HG03175 (cell line): ENCODE data around the gene CDH23.

Source experiments
- ATAC-seq: cut with Tn5 transposase; IDR thresholded peaks from one replicate; pipeline ENCODE4 v1.9.1; 2021; ENCODE audit warnings: mild to moderate bottlenecking, moderate library complexity; ENCODE audit not compliant: unreplicated experiment

CDH23 gene

GRCh38 chr10:71801361-71801760, 404.6 kb downstream of the CDH23 start:
- peak; percentile 89 for ATAC-seq

GRCh38 chr10:71802235-71802634, 405.5 kb downstream of the CDH23 start:
- no peak for ATAC-seq

GRCh38 chr10:71802715-71803488, 406.2 kb downstream of the CDH23 start:
- no peak for ATAC-seq

- no peak for ATAC-seq
Measured at GRCh38 chr10:71804077-71804476, 407.4 kb downstream of the CDH23 start.

GRCh38 chr10:71805776-71806703, 409.3 kb downstream of the CDH23 start:
- no peak for ATAC-seq

GRCh38 chr10:71806704-71807556, 410.2 kb downstream of the CDH23 start:
- ATAC-seq: no peak

GRCh38 chr10:71807557-71808510, 411.1 kb downstream of the CDH23 start:
- ATAC-seq: no peak

GRCh38 chr10:71809628-71810027, 412.9 kb downstream of the CDH23 start:
- no peak for ATAC-seq

- ATAC-seq: no peak
Measured at GRCh38 chr10:71810048-71810750, 413.5 kb downstream of the CDH23 start.

GRCh38 chr10:71811351-71811750, 414.6 kb downstream of the CDH23 start:
- no peak for ATAC-seq

GRCh38 chr10:71812016-71812912, 415.5 kb downstream of the CDH23 start:
- ATAC-seq: peak; percentile 69

- no peak for ATAC-seq
Measured at GRCh38 chr10:71812913-71813590, 416.3 kb downstream of the CDH23 start.

GRCh38 chr10:71814922-71815411, 418.2 kb downstream of the CDH23 start:
- no peak for ATAC-seq

GRCh38 chr10:71815515-71816130, 418.9 kb downstream of the CDH23 start:
- no peak for ATAC-seq

- ATAC-seq: no peak
Measured at GRCh38 chr10:71816421-71816851, 419.7 kb downstream of the CDH23 start.

GRCh38 chr10:71816936-71817618, 420.4 kb downstream of the CDH23 start:
- ATAC-seq: no peak
